Coronary artery (tissue), 2 donors: ENCODE measurements around the gene LRRC71.
A peak's percentile ranks its signal among the peaks of the same experiment; 100 is the strongest.

Experiments used
- DNase-seq: peaks from one replicate; pipeline ENCODE4 v3.0.0-alpha.2; 2017; ENCODE audit warnings: low spot score
- H3K27ac ChIP-seq, 2 donors: fragments of 200-600 bp; sonication (generic); one replicate each; pipeline ENCODE4 v1.5.1; 2016 to 2019
- H3K4me3 ChIP-seq: fragments of 200-600 bp; sonication (generic); 2 replicates; pipeline ENCODE4 v1.5.1; 2016; ENCODE audit warnings: mild to moderate bottlenecking, moderate library complexity
- TF ChIP-seq, protein P1 (sequence below): fragments of 200-600 bp; sonication (generic); IDR thresholded peaks from one replicate; pipeline ENCODE4 v1.5.1; 2019; ENCODE audit warnings: antibody characterized with exemption

Gene LRRC71

DNA sequence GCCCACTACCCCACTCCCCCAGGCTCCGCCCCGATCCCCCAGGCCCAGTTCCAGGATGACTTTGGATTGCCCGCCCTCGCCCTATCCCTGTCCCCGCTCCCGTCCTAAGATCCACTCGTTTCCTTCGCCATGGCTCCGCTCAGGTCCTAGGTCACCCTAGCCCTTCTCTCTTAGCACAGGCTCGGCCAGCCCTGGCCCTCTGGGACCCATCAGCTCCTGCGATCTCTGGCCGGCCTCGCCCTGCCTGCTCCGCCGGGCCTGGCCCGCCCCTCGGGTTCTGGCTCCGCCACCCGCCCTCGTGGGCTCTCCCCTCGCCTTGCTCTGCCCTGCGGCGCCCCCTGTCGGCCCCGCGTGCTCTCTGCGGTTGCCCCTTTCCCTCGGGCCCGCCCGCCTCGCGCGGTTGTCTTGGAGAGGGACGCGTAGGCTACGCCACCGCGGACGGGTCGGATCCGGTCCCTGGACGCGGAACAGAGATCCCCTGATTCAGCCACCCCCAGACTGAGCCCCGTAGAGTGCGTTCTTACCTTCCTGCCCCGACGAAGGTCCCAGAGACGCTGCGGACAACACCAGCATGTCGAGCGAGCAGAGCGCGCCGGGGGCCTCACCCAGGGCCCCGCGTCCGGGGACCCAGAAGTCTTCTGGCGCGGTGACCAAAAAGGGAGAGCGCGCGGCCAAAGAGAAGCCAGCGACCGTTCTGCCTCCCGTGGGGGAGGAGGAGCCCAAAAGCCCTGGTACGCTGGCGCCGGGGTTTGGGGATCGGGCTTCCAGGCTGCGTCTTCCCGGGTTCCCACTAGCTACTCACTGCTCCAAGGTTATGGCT, at the start of gene LRRC71:
Gene LRRC71, plus strand, starts transcription at position 400 of the 820 bp plus-strand sequence. Its CDS starts 172 bp downstream, at position 572.
- Histone ChIP-seq H3K27ac (peak within 1 kb of the TSS in 1 of 2 donors; percentile 16), H3K4me3 (peak within 1 kb of the TSS; percentile 59)
- TF ChIP-seq, protein P1, sequence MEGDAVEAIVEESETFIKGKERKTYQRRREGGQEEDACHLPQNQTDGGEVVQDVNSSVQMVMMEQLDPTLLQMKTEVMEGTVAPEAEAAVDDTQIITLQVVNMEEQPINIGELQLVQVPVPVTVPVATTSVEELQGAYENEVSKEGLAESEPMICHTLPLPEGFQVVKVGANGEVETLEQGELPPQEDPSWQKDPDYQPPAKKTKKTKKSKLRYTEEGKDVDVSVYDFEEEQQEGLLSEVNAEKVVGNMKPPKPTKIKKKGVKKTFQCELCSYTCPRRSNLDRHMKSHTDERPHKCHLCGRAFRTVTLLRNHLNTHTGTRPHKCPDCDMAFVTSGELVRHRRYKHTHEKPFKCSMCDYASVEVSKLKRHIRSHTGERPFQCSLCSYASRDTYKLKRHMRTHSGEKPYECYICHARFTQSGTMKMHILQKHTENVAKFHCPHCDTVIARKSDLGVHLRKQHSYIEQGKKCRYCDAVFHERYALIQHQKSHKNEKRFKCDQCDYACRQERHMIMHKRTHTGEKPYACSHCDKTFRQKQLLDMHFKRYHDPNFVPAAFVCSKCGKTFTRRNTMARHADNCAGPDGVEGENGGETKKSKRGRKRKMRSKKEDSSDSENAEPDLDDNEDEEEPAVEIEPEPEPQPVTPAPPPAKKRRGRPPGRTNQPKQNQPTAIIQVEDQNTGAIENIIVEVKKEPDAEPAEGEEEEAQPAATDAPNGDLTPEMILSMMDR = peak; percentile 61
- peak; percentile 86 for DNase-seq

DNA sequence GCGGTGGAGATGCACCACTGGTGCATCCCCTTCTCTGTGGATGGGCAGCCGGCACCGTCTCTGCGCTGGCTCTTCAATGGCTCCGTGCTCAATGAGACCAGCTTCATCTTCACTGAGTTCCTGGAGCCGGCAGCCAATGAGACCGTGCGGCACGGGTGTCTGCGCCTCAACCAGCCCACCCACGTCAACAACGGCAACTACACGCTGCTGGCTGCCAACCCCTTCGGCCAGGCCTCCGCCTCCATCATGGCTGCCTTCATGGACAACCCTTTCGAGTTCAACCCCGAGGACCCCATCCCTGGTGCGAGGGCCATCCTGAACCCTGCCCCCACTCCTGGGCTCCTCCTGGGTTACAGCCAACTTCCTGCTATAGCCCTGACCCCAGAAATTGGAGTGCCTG, 46.8 kb upstream of the LRRC71 start:
- no peak for DNase-seq
- TF ChIP-seq, protein P1 = no peak
- Histone ChIP-seq H3K4me3 (no peak overlapping the region), H3K27ac (no peak overlapping the region)

DNA sequence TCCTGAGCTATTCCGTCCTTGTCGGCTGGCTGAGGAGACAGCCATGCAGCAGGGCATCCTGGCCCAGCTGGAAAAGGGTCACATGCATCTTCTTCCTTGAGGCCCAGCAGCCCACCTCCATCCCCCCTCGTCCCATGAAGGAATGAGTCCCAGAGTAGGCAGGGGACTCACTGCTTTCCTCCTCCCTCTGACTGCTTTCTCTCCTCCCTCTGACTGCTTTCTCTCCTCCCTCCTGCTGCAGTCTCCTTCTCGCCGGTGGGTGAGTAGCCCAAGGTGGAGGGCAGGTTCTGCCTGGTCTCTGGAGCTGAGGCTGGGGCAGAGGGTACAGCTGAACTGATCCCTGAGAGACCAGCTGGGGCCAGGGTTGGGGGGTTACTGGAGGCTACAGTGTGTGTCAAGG, 46.3 kb upstream of the LRRC71 start:
- no peak overlapping the region for H3K27ac ChIP-seq
- TF ChIP-seq, protein P1 = no peak
- H3K4me3 ChIP-seq = no peak overlapping the region
- no peak for DNase-seq

DNA sequence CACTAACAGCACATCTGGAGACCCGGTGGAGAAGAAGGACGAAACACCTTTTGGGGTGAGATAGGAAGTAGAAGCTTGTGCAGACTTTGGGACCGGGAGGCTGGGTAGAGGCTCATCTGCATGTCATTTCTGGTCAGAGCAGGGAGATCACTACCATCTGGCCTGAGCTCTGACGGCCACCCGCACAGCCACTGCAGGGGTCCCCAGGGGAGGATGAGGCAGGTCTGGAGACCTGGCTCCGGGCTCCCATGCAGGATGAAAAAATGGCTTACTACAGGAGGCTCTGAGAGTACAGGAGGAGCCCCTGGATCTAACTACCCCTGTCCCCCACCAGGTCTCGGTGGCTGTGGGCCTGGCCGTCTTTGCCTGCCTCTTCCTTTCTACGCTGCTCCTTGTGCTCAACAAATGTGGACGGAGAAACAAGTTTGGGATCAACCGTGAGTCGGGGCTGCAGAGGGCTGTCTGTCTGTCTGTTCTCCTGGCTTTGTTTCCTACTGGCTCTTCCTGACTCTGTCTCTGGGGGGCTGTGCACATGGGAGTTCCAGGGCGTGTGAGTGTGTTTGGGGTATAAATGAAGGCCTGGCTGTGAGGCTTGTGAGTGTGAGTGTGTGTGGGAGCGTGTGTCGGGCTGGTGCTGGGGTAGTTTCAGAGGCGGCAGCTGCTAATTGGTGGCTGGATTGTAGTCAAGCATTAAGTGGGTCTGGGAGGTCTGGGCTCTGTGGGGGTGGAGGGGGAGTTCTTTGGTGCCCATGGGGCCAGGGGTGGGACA, 45.7 kb upstream of the LRRC71 start:
- TF ChIP-seq, protein P1 = no peak
- H3K4me3 ChIP-seq = no peak overlapping the region
- no peak overlapping the region for H3K27ac ChIP-seq
- no peak for DNase-seq

DNA sequence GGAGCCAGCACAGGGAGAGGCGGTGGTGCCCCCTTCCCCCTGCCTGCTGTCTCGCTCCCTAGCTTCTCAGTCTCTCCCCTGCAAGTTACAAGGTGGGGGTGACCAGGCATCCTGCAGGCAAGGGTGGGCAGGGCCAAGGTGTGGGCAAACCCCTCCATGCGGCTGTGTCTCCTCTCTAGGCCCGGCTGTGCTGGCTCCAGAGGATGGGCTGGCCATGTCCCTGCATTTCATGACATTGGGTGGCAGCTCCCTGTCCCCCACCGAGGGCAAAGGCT, 45.2 kb upstream of the LRRC71 start:
- no peak for DNase-seq
- H3K4me3 ChIP-seq = no peak overlapping the region
- no peak overlapping the region for H3K27ac ChIP-seq
- TF ChIP-seq, protein P1 = no peak

DNA sequence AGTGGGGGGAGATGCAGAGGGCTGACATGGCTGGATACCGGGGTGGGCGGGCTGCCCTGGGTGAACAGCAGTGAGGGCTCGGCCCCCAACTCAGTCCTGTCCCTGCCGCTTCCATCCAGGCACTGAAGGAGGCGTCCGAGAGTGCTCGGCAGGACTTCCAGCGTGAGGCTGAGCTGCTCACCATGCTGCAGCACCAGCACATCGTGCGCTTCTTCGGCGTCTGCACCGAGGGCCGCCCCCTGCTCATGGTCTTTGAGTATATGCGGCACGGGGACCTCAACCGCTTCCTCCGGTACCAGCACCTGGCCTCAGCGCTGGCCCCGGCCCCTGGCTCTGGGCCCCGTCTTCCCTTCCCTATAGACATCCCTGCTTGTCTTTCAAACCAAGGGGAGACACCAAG, 44.2 kb upstream of the LRRC71 start:
- no peak overlapping the region for H3K27ac ChIP-seq
- H3K4me3 ChIP-seq = no peak overlapping the region
- DNase-seq = no peak
- TF ChIP-seq, protein P1 = no peak
